K562 (cell line): ENCODE measurements around the gene CLCN1. TPM values are rescaled to one million over a fixed set of nuclear protein-coding genes. Genes with fewer than 3 reads are reported as not detected.
"Not testable (repeated sequence)": the region's sequence is repeated elsewhere in the genome, so short reads cannot be mapped to it uniquely, and the experiment has no call there.

Experiments used
- ATAC-seq: fragments of 200-7000 bp; cut with Tn5 transposase; 3 replicates; pipeline ENCODE4 v1.9.1; 2020; ENCODE audit warnings: moderate library complexity
- BruUV-seq: library from RNA; stranded (reverse); fragments of 400-500 nt; replicated peaks from 2 replicates; lab custom pipeline; 2021; lab: Mats Ljungman, UMichigan
- CTCF ChIA-PET: fragments of 300-600 bp; formaldehyde crosslinking; extraction: SDS; loops from one replicate; lab custom pipeline; 2021; ENCODE audit warnings: low intra/inter-chr PET ratio; lab: Yijun Ruan, JAX
- POLR2A ChIA-PET: fragments of 300-600, 350-650 bp; sonication (Branson Sonifier 250); formaldehyde crosslinking; extraction: SDS; loops from one replicate; lab custom pipeline; 2021; ENCODE audit warnings: antibody characterized with exemption, inconsistent platforms; lab: Yijun Ruan, JAX
- DNase-seq, 4 experiments: peaks; one replicate each; pipeline versions ENCODE4 v3.0.0 to v3.0.0-alpha.2; 2011 to 2018; ENCODE audit warnings: low spot score in 3 of 4, mixed read lengths in 3 of 4; ENCODE audit errors: extremely low read depth in 1 of 4
- FAIRE-seq: peaks from 2 replicates; lab custom pipeline; 2011; peaks lifted over from hg19 to GRCh38; lab: Jason Lieb, UNC
- H2AFZ ChIP-seq: 2 replicates; pipeline ENCODE4 v1.6.0; 2011; ENCODE audit warnings: low read depth, low read length, control low read depth, inconsistent platforms
- H3K27ac ChIP-seq: fragments of 200-600 bp; 3 replicates; pipeline ENCODE4 v1.8.0; 2011; ENCODE audit warnings: low read depth, mild to moderate bottlenecking, control low read depth, inconsistent platforms, low read length, moderate library complexity, mixed read lengths; ENCODE audit errors: extremely low read depth
- H3K27me3 ChIP-seq, 2 experiments: fragments of 300-600 bp in 1 of 2; 2 replicates in 1 of 2; 3 replicates in 1 of 2; pipeline versions ENCODE4 v1.6.0 to v1.8.0; 2011; ENCODE audit warnings: inconsistent platforms in 2 of 2, low read length in 2 of 2, mild to moderate bottlenecking in 1 of 2, mixed read lengths in 1 of 2, moderate library complexity in 1 of 2; ENCODE audit not compliant: control insufficient read depth in 2 of 2, insufficient read depth in 2 of 2
- H3K36me3 ChIP-seq: fragments of 300-600 bp; 3 replicates; pipeline ENCODE4 v1.8.0; 2011; ENCODE audit warnings: mild to moderate bottlenecking, low read length, inconsistent platforms; ENCODE audit not compliant: control insufficient read depth, insufficient read depth
- H3K4me1 ChIP-seq, 2 experiments: fragments of 200-600 bp in 1 of 2; replicated peaks in 1 of 2; 2 replicates in 1 of 2; 3 replicates in 1 of 2; pipeline versions ENCODE4 v1.5.1 to v1.8.0; 2011; ENCODE audit warnings: inconsistent platforms in 2 of 2, low read length in 2 of 2, mild to moderate bottlenecking in 1 of 2, mixed read lengths in 1 of 2, moderate library complexity in 1 of 2; ENCODE audit not compliant: control insufficient read depth in 2 of 2, insufficient read depth in 2 of 2
- H3K4me2 ChIP-seq: 2 replicates; pipeline ENCODE4 v1.6.1; 2011; ENCODE audit warnings: low read length, control low read depth, inconsistent platforms, mixed read lengths; ENCODE audit not compliant: insufficient read depth
- H3K4me3 ChIP-seq: fragments of 200-600 bp; sonication (generic), shearing (Covaris generic); 2 replicates; pipeline ENCODE4 v1.5.1; 2016; ENCODE audit warnings: control low read depth, inconsistent platforms
- H3K79me2 ChIP-seq: fragments of 200-600 bp; 3 replicates; pipeline ENCODE4 v1.8.0; 2011; ENCODE audit warnings: low read length, inconsistent platforms; ENCODE audit not compliant: control insufficient read depth, insufficient read depth
- H3K9ac ChIP-seq, 2 experiments: 2 replicates each; pipeline versions ENCODE4 v1.6.0 to v1.6.1; 2011; ENCODE audit warnings: low read depth in 2 of 2, low read length in 2 of 2, control low read depth in 1 of 2, inconsistent platforms in 1 of 2, mild to moderate bottlenecking in 1 of 2, mixed read lengths in 1 of 2; ENCODE audit not compliant: insufficient read depth in 1 of 2
- H3K9me1 ChIP-seq: one replicate; pipeline ENCODE4 v1.6.0; 2011; ENCODE audit warnings: inconsistent platforms, mild to moderate bottlenecking, low read length, moderate library complexity; ENCODE audit not compliant: control insufficient read depth, insufficient read depth
- H3K9me3 ChIP-seq: replicated peaks from 2 replicates; pipeline ENCODE4 v1.5.1; 2011; ENCODE audit warnings: low read depth, low read length, inconsistent platforms; ENCODE audit not compliant: control insufficient read depth, insufficient read depth
- H4K20me1 ChIP-seq: replicated peaks from 2 replicates; pipeline ENCODE4 v1.6.1; 2011; ENCODE audit warnings: low read length, inconsistent platforms, mixed read lengths; ENCODE audit not compliant: control insufficient read depth, insufficient read depth
- WGBS: fragments of 100-300 bp; shearing (Covaris generic); methylation state at CpG from one replicate; pipeline ENCODE4 v1.1.6; 2016; ENCODE audit warnings: low coverage, mixed read lengths; ENCODE audit not compliant: insufficient coverage; ENCODE audit errors: missing lambda C conversion rate; 5-methylcytosine and 5-hydroxymethylcytosine counted together
- in situ Hi-C: fragments of 300-500 bp; cut with MboI; formaldehyde crosslinking; loops from 4 replicates; pipeline ENCODE4 v1.15.0; 2018; ENCODE audit warnings: inconsistent platforms, mixed read lengths
- intact Hi-C: fragments of 100-400 bp; cut with micrococcal nuclease; formaldehyde crosslinking; loops from 2 replicates; pipeline ENCODE4 v1.14.2; 2022
- polyA plus RNA-seq, 8 experiments: library from polyadenylated mRNA; depleted of rRNA in 4 of 8; stranded (reverse) in 5 of 8; unstranded in 3 of 8; fragments of >200 nt; fragmentation: Nextera tagmentation in 2 of 8; fragmentation: Illumina TruSeq in 1 of 8; extraction: Ambion mirVana in 2 of 8; extraction: Trizol in 1 of 8; gene quantifications; 2 replicates each; pipeline versions ENCODE4 v1.2.1 to v1.2.3, GENCODE V29; 2011 to 2014; ENCODE audit warnings: inconsistent platforms in 1 of 8, missing spikeins in 1 of 8
- total RNA-seq, 7 experiments: library from RNA; depleted of rRNA in 6 of 7; stranded (reverse); fragments of >200 nt in 6 of 7; fragmentation: Illumina TruSeq in 2 of 7; extraction: Trizol in 2 of 7; gene quantifications; 2 replicates each; pipeline versions ENCODE4 v1.2.1 to v1.2.3, GENCODE V29; 2011 to 2021; ENCODE audit warnings: low replicate concordance in 1 of 7
- TF ChIP-seq, protein P1 (sequence below), 2 experiments: fragments of 450-650 bp in 1 of 2; IDR thresholded peaks; 2 replicates each; pipeline ENCODE4 v1.6.1; 2011 to 2017; ENCODE audit warnings: low read depth in 2 of 2, antibody characterized with exemption in 1 of 2, borderline replicate concordance in 1 of 2, low read length in 1 of 2, mild to moderate bottlenecking in 1 of 2, mixed read lengths in 1 of 2; ENCODE audit not compliant: control insufficient read depth in 1 of 2
- TF ChIP-seq, protein P2 (sequence below): fragments of 450-650 bp; formaldehyde crosslinking; conservative IDR thresholded peaks from 2 replicates; pipeline ENCODE4 v1.4.0; 2022; ENCODE audit warnings: mild to moderate bottlenecking, missing genetic modification characterization

The CLCN1 gene
- total and polyA plus RNA-seq, 9 of the 15 experiments (the other 6 are each of a cell fraction or from before 2014, with no cell fraction given): 0.01 to 0.11 (median 0.04) TPM; not detected in 4

DNA sequence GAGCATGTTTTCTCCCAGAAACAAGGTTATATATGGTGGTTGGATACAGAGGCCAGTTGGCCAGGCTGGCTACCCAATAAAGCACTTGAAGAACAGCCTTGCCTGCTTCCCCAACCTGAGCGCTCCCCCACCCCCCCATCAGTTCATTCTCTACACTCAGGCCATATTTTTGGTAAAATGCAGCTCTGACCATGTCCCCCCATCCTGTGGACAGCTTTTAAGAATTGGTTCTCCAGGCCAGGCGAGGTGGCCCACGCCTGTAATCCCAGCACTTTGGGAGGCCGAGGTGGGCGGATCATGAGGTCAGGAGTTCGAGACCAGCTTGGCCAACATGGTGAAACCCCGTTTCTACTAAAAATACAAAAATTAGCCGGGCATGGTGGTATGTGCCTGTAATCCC, 76.5 kb downstream of the CLCN1 start:
- CTCF ChIA-PET, H3K27ac ChIP-seq, DNase-seq, H3K4me3 ChIP-seq, H3K9me3 ChIP-seq, H3K9ac ChIP-seq, ATAC-seq, H3K9me1 ChIP-seq, intact Hi-C loops, FAIRE-seq, BruUV-seq, H2AFZ ChIP-seq, H3K4me2 ChIP-seq, H3K79me2 ChIP-seq, in situ Hi-C loops: not testable (repeated sequence)
- H3K27me3 ChIP-seq: peaks cover 13 to 41% of the 10 kb centered on the region in 2 experiments; a peak in 4 of 5 replicates
- H3K36me3 ChIP-seq: peaks cover 43% of the 10 kb centered on the region; the same call in 2 of the 3 replicates
- 71% methylated on average over 8 of the region's 8 CpGs for WGBS
- TF ChIP-seq, protein P1, sequence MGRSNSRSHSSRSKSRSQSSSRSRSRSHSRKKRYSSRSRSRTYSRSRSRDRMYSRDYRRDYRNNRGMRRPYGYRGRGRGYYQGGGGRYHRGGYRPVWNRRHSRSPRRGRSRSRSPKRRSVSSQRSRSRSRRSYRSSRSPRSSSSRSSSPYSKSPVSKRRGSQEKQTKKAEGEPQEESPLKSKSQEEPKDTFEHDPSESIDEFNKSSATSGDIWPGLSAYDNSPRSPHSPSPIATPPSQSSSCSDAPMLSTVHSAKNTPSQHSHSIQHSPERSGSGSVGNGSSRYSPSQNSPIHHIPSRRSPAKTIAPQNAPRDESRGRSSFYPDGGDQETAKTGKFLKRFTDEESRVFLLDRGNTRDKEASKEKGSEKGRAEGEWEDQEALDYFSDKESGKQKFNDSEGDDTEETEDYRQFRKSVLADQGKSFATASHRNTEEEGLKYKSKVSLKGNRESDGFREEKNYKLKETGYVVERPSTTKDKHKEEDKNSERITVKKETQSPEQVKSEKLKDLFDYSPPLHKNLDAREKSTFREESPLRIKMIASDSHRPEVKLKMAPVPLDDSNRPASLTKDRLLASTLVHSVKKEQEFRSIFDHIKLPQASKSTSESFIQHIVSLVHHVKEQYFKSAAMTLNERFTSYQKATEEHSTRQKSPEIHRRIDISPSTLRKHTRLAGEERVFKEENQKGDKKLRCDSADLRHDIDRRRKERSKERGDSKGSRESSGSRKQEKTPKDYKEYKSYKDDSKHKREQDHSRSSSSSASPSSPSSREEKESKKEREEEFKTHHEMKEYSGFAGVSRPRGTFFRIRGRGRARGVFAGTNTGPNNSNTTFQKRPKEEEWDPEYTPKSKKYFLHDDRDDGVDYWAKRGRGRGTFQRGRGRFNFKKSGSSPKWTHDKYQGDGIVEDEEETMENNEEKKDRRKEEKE (IDR thresholded peaks at IDR 0.05; ENCODE audit: borderline replicate concordance in 1 of 2, control insufficient read depth in 1 of 2, low read depth in 2 of 2, low read length in 1 of 2): 0 out of 4 replicates have a peak, but pooled peaks of 1 of the 2 experiments have one; percentile 2
- TF ChIP-seq, protein P2, sequence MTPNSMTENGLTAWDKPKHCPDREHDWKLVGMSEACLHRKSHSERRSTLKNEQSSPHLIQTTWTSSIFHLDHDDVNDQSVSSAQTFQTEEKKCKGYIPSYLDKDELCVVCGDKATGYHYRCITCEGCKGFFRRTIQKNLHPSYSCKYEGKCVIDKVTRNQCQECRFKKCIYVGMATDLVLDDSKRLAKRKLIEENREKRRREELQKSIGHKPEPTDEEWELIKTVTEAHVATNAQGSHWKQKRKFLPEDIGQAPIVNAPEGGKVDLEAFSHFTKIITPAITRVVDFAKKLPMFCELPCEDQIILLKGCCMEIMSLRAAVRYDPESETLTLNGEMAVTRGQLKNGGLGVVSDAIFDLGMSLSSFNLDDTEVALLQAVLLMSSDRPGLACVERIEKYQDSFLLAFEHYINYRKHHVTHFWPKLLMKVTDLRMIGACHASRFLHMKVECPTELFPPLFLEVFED (CRISPR knock-in tag): peak; percentile 23
- peaks cover 29% of the 10 kb centered on the region for H4K20me1 ChIP-seq
- H3K4me1 ChIP-seq: peaks cover 0 to 25% of the 10 kb centered on the region in 2 experiments; a peak in 2 of 5 replicates
- POLR2A ChIA-PET: interaction anchor here (0.6 to 9.7 kb wide), 7 partner anchors 8 to 129 kb away, joined by 3 to 131 read pairs (median 4); partner anchors contain the start of genes EPHA1, GSTK1 and ZYX
